RWPE2 (cell line): ENCODE results near the gene ADCY2.

ENCODE experiments used
- ATAC-seq: fragments of 200-7000 bp; cut with Tn5 transposase; 3 replicates; pipeline ENCODE4 v1.9.1; 2021; ENCODE audit warnings: low read depth
- DNase-seq: peaks from one replicate; pipeline ENCODE4 v3.0.0-alpha.2; 2020; ENCODE audit warnings: low spot score
- H3K27ac ChIP-seq: fragments of 450-650 bp; 2 replicates; pipeline ENCODE4 v1.5.1; 2017; ENCODE audit warnings: mild to moderate bottlenecking; ENCODE audit not compliant: poor library complexity, severe bottlenecking
- H3K27me3 ChIP-seq: fragments of 250-450 bp; sonication (Bioruptor Pico); 2 replicates; pipeline ENCODE4 v1.5.1; 2021; ENCODE audit warnings: mild to moderate bottlenecking, moderate library complexity; ENCODE audit not compliant: insufficient read depth, poor library complexity, severe bottlenecking
- H3K36me3 ChIP-seq: fragments of 250-450 bp; sonication (Bioruptor Pico); 2 replicates; pipeline ENCODE4 v1.5.1; 2020; ENCODE audit warnings: low read depth, mild to moderate bottlenecking, moderate library complexity
- H3K4me1 ChIP-seq: fragments of 250-450 bp; sonication (Bioruptor Pico); 2 replicates; pipeline ENCODE4 v1.5.1; 2021; ENCODE audit warnings: mild to moderate bottlenecking, moderate library complexity; ENCODE audit not compliant: insufficient read depth, poor library complexity, severe bottlenecking
- H3K4me3 ChIP-seq: fragments of 250-450 bp; sonication (Bioruptor Pico); 2 replicates; pipeline ENCODE4 v1.5.1; 2021; ENCODE audit warnings: mild to moderate bottlenecking, moderate library complexity; ENCODE audit not compliant: severe bottlenecking
- H3K9me3 ChIP-seq: fragments of 250-450 bp; sonication (Bioruptor Pico); 2 replicates; pipeline ENCODE4 v1.5.1; 2021; ENCODE audit warnings: mild to moderate bottlenecking, moderate library complexity; ENCODE audit not compliant: severe bottlenecking
- TF ChIP-seq, protein P1 (sequence below): fragments of 450-650 bp; IDR thresholded peaks from one replicate; pipeline ENCODE4 v1.5.1; 2017; ENCODE audit warnings: mild to moderate bottlenecking, moderate library complexity; ENCODE audit not compliant: poor library complexity, severe bottlenecking

The ADCY2 gene

DNA sequence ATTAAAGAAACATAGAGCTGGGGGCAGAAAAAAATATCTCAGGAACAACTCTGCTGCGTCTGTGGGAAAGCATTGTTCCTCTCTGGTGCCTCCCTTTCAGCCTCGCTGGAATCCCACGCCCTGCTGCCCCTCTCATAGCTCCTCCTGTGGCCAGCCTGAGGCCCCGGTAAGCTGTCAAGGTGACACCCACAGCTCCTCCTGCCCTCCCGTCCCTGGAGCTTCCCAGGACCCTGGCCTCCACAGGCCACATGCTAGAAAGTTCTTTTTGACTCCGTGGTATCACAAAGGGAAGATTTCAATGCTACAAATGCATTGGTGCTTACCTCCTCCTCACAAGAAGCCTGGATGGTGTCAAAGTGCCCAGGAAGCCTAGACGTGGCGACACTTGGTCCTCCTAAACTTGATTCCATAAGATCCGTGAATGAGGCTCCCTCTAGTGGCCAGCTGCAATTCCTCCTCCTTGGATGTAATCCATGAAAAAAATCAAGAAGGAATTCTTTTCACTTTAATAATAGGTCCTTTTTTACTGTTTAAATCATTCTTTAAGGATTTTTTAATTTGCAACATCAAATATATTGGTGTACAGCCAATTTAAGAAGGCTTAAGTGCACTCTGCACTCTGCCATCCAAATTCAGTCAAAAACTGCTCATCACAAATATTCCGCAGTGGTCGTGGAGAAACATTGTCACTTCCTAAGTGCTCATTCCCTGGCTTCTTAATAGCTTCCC is 350.1 kb downstream of the ADCY2 start:
- H3K4me1 ChIP-seq, result no peaks in the 10 kb centered on the region
- TF ChIP-seq, protein P1, sequence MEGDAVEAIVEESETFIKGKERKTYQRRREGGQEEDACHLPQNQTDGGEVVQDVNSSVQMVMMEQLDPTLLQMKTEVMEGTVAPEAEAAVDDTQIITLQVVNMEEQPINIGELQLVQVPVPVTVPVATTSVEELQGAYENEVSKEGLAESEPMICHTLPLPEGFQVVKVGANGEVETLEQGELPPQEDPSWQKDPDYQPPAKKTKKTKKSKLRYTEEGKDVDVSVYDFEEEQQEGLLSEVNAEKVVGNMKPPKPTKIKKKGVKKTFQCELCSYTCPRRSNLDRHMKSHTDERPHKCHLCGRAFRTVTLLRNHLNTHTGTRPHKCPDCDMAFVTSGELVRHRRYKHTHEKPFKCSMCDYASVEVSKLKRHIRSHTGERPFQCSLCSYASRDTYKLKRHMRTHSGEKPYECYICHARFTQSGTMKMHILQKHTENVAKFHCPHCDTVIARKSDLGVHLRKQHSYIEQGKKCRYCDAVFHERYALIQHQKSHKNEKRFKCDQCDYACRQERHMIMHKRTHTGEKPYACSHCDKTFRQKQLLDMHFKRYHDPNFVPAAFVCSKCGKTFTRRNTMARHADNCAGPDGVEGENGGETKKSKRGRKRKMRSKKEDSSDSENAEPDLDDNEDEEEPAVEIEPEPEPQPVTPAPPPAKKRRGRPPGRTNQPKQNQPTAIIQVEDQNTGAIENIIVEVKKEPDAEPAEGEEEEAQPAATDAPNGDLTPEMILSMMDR, result peak; percentile 95
- H3K27me3 ChIP-seq, result peaks cover 22% of the 10 kb centered on the region
- ATAC-seq, result no peak
- H3K27ac ChIP-seq, result no peak overlapping the region
- no peaks in the 10 kb centered on the region for H3K9me3 ChIP-seq
- no peaks in the 10 kb centered on the region for H3K36me3 ChIP-seq
- DNase-seq, result no peak
- H3K4me3 ChIP-seq, result no peak overlapping the region

- DNase-seq, result no peak
- Histone ChIP-seq H3K36me3 (no peaks in the 10 kb centered on the region), H3K27ac (no peak overlapping the region), H3K9me3 (no peaks in the 10 kb centered on the region), H3K4me3 (no peak overlapping the region), H3K4me1 (no peaks in the 10 kb centered on the region), H3K27me3 (peaks cover 22% of the 10 kb centered on the region)
- TF ChIP-seq, protein P1, result no peak
- ATAC-seq, result no peak
These were observed 351.8 kb downstream of the ADCY2 start for GRCh38 chr5:7747728-7748127.

- Histone ChIP-seq H3K36me3 (no peaks in the 10 kb centered on the region), H3K4me1 (no peaks in the 10 kb centered on the region), H3K9me3 (no peaks in the 10 kb centered on the region), H3K27ac (no peak overlapping the region), H3K27me3 (peaks cover 38% of the 10 kb centered on the region), H3K4me3 (no peak overlapping the region)
- TF ChIP-seq, protein P1, result no peak
- DNase-seq (no peak), ATAC-seq (no peak)
These were observed 353.7 kb downstream of the ADCY2 start for GRCh38 chr5:7749626-7750025.

- H3K36me3 ChIP-seq, result no peaks in the 10 kb centered on the region
- H3K27me3 ChIP-seq, result peaks cover 24% of the 10 kb centered on the region
- no peak for DNase-seq
These were observed 355.9 kb downstream of the ADCY2 start for GRCh38 chr5:7751874-7752273.

DNA sequence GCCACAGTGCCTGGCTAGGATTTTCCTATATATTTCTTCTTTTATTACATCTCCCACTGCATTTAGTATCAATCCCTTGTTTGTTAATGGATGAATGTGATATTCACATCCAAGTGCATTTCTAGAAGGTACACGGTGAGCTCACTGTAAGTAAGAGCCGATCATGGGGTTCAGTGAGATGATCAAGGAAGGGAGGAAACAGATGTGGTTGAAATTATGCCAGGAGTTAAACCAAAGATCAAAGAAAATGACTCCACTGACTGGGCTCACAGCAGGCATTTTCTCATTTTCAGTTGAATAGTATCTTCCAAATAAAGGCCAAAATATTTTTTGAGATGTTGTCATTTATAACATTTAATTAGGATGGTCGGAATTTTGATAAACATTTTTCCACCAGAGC is 357.2 kb downstream of the ADCY2 start:
- no peak for ATAC-seq
- TF ChIP-seq, protein P1, result no peak

More at GRCh38 chr5:7751874-7752273, 355.9 kb downstream of the ADCY2 start:
- H3K4me1 ChIP-seq, result no peaks in the 10 kb centered on the region
- ATAC-seq, result no peak
- TF ChIP-seq, protein P1, result no peak
- H3K27ac ChIP-seq, result no peak overlapping the region
- no peak overlapping the region for H3K4me3 ChIP-seq
- no peaks in the 10 kb centered on the region for H3K9me3 ChIP-seq

More for the DNA sequence above, 357.2 kb downstream of the ADCY2 start:
- Histone ChIP-seq H3K4me1 (no peaks in the 10 kb centered on the region), H3K27me3 (peaks cover 24% of the 10 kb centered on the region), H3K36me3 (no peaks in the 10 kb centered on the region), H3K4me3 (no peak overlapping the region), H3K9me3 (no peaks in the 10 kb centered on the region), H3K27ac (no peak overlapping the region)
- no peak for DNase-seq
